GM12875 (cell line): ENCODE data around the gene NSUN3.
"Not testable (repeated sequence)": the region's sequence is repeated elsewhere in the genome, so short reads cannot be mapped to it uniquely, and the experiment has no call there.

Source experiments
- H3K4me3 ChIP-seq: one replicate; pipeline ENCODE4 v1.5.1; 2011; ENCODE audit warnings: low read depth, low read length, control low read depth
- TF ChIP-seq, protein P1 (sequence below): IDR thresholded peaks from 2 replicates; pipeline ENCODE4 v1.5.1; 2011; ENCODE audit warnings: low read depth, mild to moderate bottlenecking, control low read depth, inconsistent platforms, low read length, moderate library complexity, borderline replicate concordance; ENCODE audit not compliant: insufficient read depth

The NSUN3 gene

GRCh38 chr3:94069194-94069813, 6.4 kb downstream of the NSUN3 start:
- TF ChIP-seq, protein P1, sequence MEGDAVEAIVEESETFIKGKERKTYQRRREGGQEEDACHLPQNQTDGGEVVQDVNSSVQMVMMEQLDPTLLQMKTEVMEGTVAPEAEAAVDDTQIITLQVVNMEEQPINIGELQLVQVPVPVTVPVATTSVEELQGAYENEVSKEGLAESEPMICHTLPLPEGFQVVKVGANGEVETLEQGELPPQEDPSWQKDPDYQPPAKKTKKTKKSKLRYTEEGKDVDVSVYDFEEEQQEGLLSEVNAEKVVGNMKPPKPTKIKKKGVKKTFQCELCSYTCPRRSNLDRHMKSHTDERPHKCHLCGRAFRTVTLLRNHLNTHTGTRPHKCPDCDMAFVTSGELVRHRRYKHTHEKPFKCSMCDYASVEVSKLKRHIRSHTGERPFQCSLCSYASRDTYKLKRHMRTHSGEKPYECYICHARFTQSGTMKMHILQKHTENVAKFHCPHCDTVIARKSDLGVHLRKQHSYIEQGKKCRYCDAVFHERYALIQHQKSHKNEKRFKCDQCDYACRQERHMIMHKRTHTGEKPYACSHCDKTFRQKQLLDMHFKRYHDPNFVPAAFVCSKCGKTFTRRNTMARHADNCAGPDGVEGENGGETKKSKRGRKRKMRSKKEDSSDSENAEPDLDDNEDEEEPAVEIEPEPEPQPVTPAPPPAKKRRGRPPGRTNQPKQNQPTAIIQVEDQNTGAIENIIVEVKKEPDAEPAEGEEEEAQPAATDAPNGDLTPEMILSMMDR = no peak
- no peak overlapping the region for H3K4me3 ChIP-seq

DNA sequence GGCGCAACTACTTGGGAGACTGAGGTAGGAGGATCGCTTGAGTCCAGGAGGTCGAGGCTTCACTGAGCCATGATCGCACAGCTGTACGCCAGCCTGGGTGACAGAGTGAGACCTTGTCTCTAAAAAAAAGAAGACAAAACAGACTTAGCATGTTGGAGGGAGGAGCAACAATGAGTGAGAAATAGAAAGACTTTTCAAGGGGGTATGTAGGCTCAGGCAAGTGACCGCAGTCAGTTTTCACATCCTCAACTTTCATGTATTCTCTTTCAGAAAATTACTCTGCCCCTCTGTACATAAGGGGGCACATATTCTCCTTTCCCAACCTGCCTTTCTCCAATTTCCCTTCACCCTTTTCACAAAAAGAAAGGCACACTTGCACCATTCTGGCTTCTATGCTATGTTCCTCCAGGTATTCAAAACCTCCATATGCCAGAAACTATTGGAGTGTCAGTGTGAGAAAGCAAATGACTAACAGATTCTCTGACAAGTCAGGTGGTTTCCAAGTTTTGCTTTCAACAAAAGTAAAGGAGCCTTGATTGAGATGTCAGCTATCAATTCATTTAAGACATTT, 7.6 kb downstream of the NSUN3 start:
- no peak overlapping the region for H3K4me3 ChIP-seq
- TF ChIP-seq, protein P1 = no peak

GRCh38 chr3:94071713-94072284, 8.9 kb downstream of the NSUN3 start:
- TF ChIP-seq, protein P1 = no peak
- no peak overlapping the region for H3K4me3 ChIP-seq

DNA sequence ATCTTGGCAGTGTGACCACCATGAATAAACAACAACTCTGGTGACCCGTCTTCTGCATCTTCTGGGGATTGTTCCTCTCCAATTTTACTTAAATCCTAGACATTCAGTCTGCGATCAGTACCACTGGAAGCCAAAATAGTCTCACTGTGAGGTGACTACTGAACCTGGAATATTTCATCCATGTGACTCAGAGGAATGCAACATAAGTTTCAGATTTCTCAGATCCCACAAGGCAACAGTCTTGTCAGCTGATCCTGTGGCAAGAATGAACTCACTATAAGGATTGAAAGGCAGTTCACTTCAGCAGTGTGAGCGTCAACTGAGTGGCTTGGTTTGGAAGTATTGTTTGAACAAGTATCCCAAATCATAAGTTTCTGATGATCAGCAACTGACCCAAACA, 13.2 kb downstream of the NSUN3 start:
- H3K4me3 ChIP-seq = no peak overlapping the region
- TF ChIP-seq, protein P1 = no peak

GRCh38 chr3:94080552-94080951, 17.7 kb downstream of the NSUN3 start:
- not testable (repeated sequence) for H3K4me3 ChIP-seq

- H3K4me3 ChIP-seq = no peak overlapping the region
- TF ChIP-seq, protein P1 = no peak
Measured at GRCh38 chr3:94081884-94082283, 19.0 kb downstream of the NSUN3 start.

GRCh38 chr3:94082391-94082937, 19.6 kb downstream of the NSUN3 start:
- H3K4me3 ChIP-seq = no peak overlapping the region
- TF ChIP-seq, protein P1 = no peak
